Smooth muscle cell (in vitro differentiated cells): ENCODE results near the gene CD48. TPM values are rescaled to one million over a fixed set of nuclear protein-coding genes. Genes with fewer than 3 reads are reported as not detected.
"Not testable (repeated sequence)": the region's sequence is repeated elsewhere in the genome, so short reads cannot be mapped to it uniquely, and the experiment has no call there.

ENCODE experiments used
- DNase-seq: peaks from one replicate; lab custom pipeline; 2025; ENCODE audit not compliant: unreplicated experiment; lab: John Stamatoyannopoulos, UW
- H2AFZ ChIP-seq: fragments of 200-600 bp; sonication (generic); 2 replicates; pipeline ENCODE4 v1.6.0; 2016; ENCODE audit warnings: antibody characterized with exemption, low read depth, mild to moderate bottlenecking
- H3F3A ChIP-seq: fragments of 200-600 bp; sonication (generic); 2 replicates; pipeline ENCODE4 v1.6.0; 2017; ENCODE audit warnings: antibody characterized with exemption, low read depth
- H3K27ac ChIP-seq: fragments of 200-600 bp; sonication (generic); 2 replicates; pipeline ENCODE4 v1.5.1; 2016; ENCODE audit warnings: low read depth, mild to moderate bottlenecking
- H3K27me3 ChIP-seq: fragments of 200-600 bp; sonication (generic); 2 replicates; pipeline ENCODE4 v1.6.1; 2016; ENCODE audit warnings: low read depth, mild to moderate bottlenecking
- H3K36me3 ChIP-seq: fragments of 200-600 bp; sonication (generic); 2 replicates; pipeline ENCODE4 v1.5.1; 2016; ENCODE audit warnings: low read depth
- H3K4me1 ChIP-seq: fragments of 200-600 bp; sonication (generic); 2 replicates; pipeline ENCODE4 v1.5.1; 2016; ENCODE audit warnings: low read depth
- H3K4me2 ChIP-seq: fragments of 200-600 bp; sonication (generic); 2 replicates; pipeline ENCODE4 v1.6.0; 2016; ENCODE audit warnings: mild to moderate bottlenecking
- H3K4me3 ChIP-seq: fragments of 200-600 bp; sonication (generic); 2 replicates; pipeline ENCODE4 v1.5.1; 2016; ENCODE audit warnings: mild to moderate bottlenecking
- H3K79me2 ChIP-seq: fragments of 200-600 bp; sonication (generic); 2 replicates; pipeline ENCODE4 v1.6.0; 2016; ENCODE audit warnings: low read depth, mild to moderate bottlenecking
- H3K9ac ChIP-seq: fragments of 200-600 bp; sonication (generic); 2 replicates; pipeline ENCODE4 v1.6.0; 2016; ENCODE audit warnings: low read depth
- H3K9me3 ChIP-seq: fragments of 200-600 bp; sonication (generic); replicated peaks from 2 replicates; pipeline ENCODE4 v1.5.1; 2016; ENCODE audit warnings: low read depth
- H4K20me1 ChIP-seq: fragments of 200-600 bp; sonication (generic); 2 replicates; pipeline ENCODE4 v1.6.0; 2016; ENCODE audit warnings: low read depth
- WGBS: methylation state at CpG from one replicate; pipeline ENCODE4 v1.1.7; 2016; ENCODE audit warnings: low lambda C conversion rate; 5-methylcytosine and 5-hydroxymethylcytosine counted together
- polyA plus RNA-seq: library from polyadenylated mRNA; unstranded; fragments of >200 nt; fragmentation: Nextera tagmentation; extraction: Ambion mirVana; gene quantifications from 2 replicates; pipeline ENCODE4 v1.2.1, GENCODE V29; 2016
- total RNA-seq: library from RNA; depleted of rRNA; stranded (reverse); fragments of >200 nt; gene quantifications from 2 replicates; pipeline ENCODE4 v1.2.3, GENCODE V29; 2014
- TF ChIP-seq, protein P1 (sequence below): fragments of 200-600 bp; sonication (generic); IDR thresholded peaks from 2 replicates; pipeline ENCODE4 v1.5.1; 2017; ENCODE audit warnings: borderline replicate concordance, mild to moderate bottlenecking, antibody characterized with exemption; ENCODE audit not compliant: insufficient read depth, poor library complexity, severe bottlenecking

The CD48 gene
- total and polyA plus RNA-seq, 2 experiments from 2014 or later: 0.37 TPM; not detected in 1

DNA sequence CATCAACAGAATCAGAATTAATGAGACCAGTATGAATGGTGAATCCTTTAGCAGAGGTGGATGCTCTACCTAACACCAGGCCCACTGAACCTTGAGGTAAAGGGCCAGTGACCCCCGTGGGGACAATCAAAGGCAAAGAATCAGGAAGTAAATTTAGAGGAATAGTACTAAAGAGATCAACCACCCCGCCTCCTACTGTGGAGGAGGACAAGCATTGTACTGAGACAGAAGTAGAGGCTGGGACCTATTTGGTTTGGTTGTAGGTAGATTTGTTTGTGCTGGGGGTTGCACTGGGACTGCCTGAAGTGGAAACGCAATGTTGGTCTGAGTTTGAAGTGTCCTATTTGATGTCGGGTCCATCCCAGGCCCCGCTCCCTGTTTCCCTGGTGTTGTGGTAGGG, 9.5 kb downstream of the CD48 start:
- no peak overlapping the region for H3K27ac ChIP-seq
- H3K27me3 ChIP-seq: no peaks in the 10 kb centered on the region
- no peaks in the 10 kb centered on the region for H3K79me2 ChIP-seq
- H3F3A ChIP-seq: no peaks in the 10 kb centered on the region
- H3K4me3 ChIP-seq: no peak overlapping the region
- no peaks in the 10 kb centered on the region for H3K9me3 ChIP-seq
- no peaks in the 10 kb centered on the region for H3K4me1 ChIP-seq
- no peak for DNase-seq
- TF ChIP-seq, protein P1, sequence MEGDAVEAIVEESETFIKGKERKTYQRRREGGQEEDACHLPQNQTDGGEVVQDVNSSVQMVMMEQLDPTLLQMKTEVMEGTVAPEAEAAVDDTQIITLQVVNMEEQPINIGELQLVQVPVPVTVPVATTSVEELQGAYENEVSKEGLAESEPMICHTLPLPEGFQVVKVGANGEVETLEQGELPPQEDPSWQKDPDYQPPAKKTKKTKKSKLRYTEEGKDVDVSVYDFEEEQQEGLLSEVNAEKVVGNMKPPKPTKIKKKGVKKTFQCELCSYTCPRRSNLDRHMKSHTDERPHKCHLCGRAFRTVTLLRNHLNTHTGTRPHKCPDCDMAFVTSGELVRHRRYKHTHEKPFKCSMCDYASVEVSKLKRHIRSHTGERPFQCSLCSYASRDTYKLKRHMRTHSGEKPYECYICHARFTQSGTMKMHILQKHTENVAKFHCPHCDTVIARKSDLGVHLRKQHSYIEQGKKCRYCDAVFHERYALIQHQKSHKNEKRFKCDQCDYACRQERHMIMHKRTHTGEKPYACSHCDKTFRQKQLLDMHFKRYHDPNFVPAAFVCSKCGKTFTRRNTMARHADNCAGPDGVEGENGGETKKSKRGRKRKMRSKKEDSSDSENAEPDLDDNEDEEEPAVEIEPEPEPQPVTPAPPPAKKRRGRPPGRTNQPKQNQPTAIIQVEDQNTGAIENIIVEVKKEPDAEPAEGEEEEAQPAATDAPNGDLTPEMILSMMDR: no peak
- H3K36me3 ChIP-seq: no peaks in the 10 kb centered on the region
- 88% methylated on average over 5 of the region's 5 CpGs for WGBS
- H2AFZ ChIP-seq: no peak overlapping the region
- no peak overlapping the region for H3K9ac ChIP-seq
- H4K20me1 ChIP-seq: no peaks in the 10 kb centered on the region
- no peak overlapping the region for H3K4me2 ChIP-seq

DNA sequence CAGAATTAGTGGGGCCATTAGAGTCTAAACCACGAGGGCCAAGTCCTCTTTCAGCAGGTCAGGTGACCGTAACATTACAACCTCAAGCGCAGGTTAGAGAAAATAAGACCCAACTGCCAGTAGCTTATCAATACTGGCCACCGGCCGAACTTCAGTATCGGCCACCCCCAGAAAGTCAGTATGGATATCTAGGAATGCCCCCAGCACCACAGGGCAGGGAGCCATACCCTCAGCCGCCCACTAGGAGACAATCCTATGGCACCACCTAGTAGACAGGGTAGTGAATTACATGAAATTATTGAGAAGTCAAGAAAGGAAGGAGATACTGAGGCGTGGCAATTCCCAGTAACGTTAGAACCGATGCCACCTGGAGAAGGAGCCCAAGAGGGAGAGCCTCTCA, 19.2 kb downstream of the CD48 start:
- not testable (repeated sequence) for H3F3A ChIP-seq, H3K4me1 ChIP-seq, H3K79me2 ChIP-seq, H4K20me1 ChIP-seq, H3K27me3 ChIP-seq, H3K9ac ChIP-seq, DNase-seq, H3K36me3 ChIP-seq, H3K4me2 ChIP-seq, H3K4me3 ChIP-seq, H3K9me3 ChIP-seq, H3K27ac ChIP-seq, H2AFZ ChIP-seq
- WGBS: 91% methylated on average over 10 of the region's 10 CpGs

DNA sequence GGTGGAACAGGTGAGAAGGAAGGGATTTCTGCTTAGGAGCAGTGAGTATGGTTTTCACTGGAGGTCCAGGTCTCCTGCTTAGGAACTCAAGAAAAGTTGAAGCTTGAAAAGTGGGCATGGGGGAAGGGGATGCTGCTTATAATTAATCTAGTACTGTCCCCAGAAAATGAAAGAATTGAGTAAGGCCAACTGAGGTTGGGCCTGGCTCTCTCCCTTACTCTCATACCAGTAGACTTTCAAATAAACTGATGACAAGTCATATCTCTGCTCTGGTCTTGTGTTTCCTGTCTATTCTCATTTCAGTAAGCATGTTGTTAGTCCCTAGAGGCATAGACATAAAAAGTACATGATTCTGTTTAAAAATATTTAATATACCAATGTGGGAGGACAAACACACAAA, 26.4 kb downstream of the CD48 start:
- no peak for DNase-seq
- H3K4me3 ChIP-seq: no peak overlapping the region
- no peaks in the 10 kb centered on the region for H3F3A ChIP-seq
- H3K4me2 ChIP-seq: no peak overlapping the region
- TF ChIP-seq, protein P1: no peak
- H3K36me3 ChIP-seq: no peaks in the 10 kb centered on the region
- H3K79me2 ChIP-seq: no peaks in the 10 kb centered on the region
- H4K20me1 ChIP-seq: no peaks in the 10 kb centered on the region
- H3K4me1 ChIP-seq: no peaks in the 10 kb centered on the region
- H3K9me3 ChIP-seq: no peaks in the 10 kb centered on the region
- H3K27me3 ChIP-seq: no peaks in the 10 kb centered on the region
- no peak overlapping the region for H2AFZ ChIP-seq
- no peak overlapping the region for H3K27ac ChIP-seq
- H3K9ac ChIP-seq: no peak overlapping the region

DNA sequence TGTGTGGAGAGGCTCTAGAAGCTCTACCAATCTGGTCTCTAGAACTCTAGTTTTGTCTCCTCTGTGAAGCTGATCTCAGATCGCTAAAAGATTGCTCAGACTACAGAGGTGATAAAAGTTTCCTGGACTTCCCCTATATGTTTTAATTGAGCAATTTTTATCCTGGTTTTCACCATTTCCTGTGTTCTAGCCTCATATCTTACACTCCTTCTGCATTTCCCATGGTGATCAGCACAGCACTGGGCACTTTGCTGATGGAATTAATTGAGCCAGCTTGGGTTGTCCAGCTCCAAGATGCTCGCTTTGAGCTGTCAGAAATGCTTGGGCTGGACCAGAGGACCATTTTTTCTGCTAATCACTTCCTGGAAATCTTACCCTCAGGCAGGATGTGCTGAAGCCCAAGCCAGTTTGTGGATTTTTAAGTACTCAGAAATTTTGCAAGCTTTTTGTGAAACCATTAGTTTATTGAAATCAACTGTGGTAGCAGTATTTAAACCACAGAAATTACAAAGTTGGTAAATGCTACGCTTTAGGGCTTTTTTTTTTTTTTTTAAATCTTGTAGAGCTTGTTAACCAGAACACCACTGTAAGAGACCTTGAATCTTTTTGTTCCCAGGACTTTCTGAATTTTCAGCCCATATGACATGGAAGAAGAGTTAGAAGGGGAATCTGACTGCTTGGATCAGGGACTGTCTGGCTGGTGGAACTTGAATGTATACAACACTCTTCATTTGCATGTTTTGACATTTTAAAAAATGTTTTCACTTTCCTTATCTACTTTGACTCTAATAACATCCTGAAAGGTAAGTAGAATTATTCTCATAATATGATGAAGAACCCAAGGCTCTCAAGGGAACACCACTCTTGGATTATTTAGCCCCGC, 28.4 kb downstream of the CD48 start:
- TF ChIP-seq, protein P1: no peak
- no peak overlapping the region for H3K9ac ChIP-seq
- 67% methylated on average over 4 of the region's 4 CpGs for WGBS
- no peaks in the 10 kb centered on the region for H3K27me3 ChIP-seq
- no peaks in the 10 kb centered on the region for H3F3A ChIP-seq
- H4K20me1 ChIP-seq: no peaks in the 10 kb centered on the region
- H3K4me2 ChIP-seq: no peak overlapping the region
- H3K79me2 ChIP-seq: no peaks in the 10 kb centered on the region
- no peak overlapping the region for H3K27ac ChIP-seq
- H3K4me1 ChIP-seq: no peaks in the 10 kb centered on the region
- no peak overlapping the region for H3K4me3 ChIP-seq
- DNase-seq: no peak
- H3K9me3 ChIP-seq: no peaks in the 10 kb centered on the region
- no peaks in the 10 kb centered on the region for H3K36me3 ChIP-seq
- H2AFZ ChIP-seq: no peak overlapping the region
